GM12872 (cell line): ENCODE results near the gene GPR158.

Experiments used
- CTCF ChIP-seq: IDR thresholded peaks from 3 replicates; pipeline ENCODE4 v1.5.1; 2011; ENCODE audit warnings: low read depth, mild to moderate bottlenecking, low read length, moderate library complexity; ENCODE audit not compliant: insufficient read depth

Gene GPR158

GRCh38 chr10:25465582-25466372, 291.0 kb downstream of the GPR158 start:
- TF ChIP-seq CTCF: no peak

DNA sequence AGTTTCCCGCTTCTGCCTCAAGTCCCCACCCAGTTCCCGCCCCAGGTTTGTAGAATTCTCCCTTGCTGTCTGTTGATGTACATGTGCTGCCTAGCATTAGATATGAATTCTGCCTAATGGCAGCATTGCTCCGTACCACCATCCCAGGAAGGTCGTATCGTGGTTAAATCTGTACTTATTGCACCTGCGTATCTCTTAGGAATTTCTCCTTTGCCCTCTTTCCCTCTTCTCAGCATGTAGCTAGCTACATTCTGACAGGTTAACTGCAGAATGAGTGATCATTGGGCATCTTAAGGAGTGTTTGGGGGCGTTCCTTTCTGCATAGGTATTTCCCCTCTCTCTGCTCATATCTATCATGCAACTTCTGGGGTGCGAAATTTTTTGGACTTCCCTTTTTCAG, 293.1 kb downstream of the GPR158 start:
- TF ChIP-seq CTCF: no peak

DNA sequence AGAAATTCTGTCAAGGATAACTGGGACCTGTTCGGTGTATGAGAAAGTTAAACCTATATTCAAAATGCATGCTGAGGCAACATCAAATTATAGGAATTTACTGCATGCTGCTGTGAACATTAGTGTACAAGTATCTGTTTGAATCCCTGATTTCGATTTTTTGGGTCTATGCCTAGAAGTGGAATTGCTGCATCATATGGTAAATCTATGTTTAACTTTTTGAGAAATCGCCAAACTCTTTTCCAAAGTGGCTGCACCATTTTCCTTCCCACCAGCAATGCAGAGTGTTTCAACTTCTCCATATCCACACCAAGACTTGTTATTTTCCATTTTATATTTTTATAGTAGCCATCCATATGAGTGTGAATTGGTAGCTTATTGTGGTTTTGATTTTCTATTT, 306.7 kb downstream of the GPR158 start:
- TF ChIP-seq CTCF: no peak

- no peak for TF ChIP-seq CTCF
These were observed 309.2 kb downstream of the GPR158 start for GRCh38 chr10:25483999-25484398.

DNA sequence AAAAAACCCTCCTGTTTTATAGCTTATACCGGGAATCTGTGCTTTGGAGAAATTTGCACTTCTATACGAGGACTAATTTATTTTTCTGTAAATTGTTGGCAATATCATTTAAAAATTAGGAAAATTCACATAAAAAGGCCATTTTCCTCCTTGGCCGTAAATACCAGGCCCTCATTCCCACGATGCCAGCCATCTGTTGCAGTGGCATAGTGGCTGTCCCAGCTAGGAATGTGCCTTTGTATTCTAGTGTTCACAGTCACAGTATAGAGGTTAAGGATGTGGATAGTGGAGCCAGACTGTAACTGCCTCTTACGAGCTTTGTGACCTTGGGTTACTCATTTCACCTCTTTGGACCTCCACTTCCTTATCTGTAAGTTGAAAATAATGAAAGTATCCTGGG, 312.5 kb downstream of the GPR158 start:
- no peak for TF ChIP-seq CTCF

- no peak for TF ChIP-seq CTCF
These were observed 317.2 kb downstream of the GPR158 start for GRCh38 chr10:25492040-25492439.

DNA sequence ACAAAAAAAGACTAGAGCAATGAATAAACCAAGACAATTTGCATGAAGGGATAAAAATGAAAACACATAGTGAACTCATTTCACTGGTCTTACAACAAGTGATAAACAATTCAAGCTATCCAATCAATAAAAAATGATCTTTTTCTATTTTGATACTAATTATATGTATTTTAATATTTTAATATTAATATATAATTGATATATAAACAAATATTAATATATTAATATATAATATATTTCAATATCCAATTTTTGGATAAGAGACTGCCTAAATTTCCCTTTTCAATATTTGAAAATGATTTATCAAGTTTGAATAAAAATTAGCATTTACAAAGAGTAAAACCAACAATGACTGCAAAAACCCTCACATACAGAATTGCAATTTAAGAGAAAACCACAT, 317.9 kb downstream of the GPR158 start:
- no peak for TF ChIP-seq CTCF
